GM21529 (cell line): ENCODE data around the gene INAVA.

ENCODE experiments used
- ATAC-seq: cut with Tn5 transposase; IDR thresholded peaks from one replicate; pipeline ENCODE4 v1.9.1; 2021; ENCODE audit not compliant: unreplicated experiment

Gene INAVA, protein sequence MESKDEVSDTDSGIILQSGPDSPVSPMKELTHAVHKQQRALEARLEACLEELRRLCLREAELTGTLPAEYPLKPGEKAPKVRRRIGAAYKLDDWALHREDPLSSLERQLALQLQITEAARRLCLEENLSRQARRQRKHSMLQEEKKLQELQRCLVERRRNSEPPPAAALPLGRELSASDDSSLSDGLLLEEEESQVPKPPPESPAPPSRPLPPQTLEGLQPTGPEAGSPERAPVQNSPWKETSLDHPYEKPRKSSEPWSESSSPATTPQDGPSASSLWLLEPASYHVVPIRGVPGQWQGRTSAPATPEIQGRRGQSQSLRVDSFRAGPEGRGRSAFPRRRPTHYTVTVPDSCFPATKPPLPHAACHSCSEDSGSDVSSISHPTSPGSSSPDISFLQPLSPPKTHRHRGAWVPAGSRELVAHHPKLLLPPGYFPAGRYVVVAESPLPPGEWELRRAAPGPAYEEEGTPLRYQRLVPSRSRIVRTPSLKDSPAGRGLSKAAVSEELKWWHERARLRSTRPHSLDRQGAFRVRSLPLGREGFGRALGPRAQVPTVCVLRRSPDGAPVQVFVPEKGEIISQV

DNA sequence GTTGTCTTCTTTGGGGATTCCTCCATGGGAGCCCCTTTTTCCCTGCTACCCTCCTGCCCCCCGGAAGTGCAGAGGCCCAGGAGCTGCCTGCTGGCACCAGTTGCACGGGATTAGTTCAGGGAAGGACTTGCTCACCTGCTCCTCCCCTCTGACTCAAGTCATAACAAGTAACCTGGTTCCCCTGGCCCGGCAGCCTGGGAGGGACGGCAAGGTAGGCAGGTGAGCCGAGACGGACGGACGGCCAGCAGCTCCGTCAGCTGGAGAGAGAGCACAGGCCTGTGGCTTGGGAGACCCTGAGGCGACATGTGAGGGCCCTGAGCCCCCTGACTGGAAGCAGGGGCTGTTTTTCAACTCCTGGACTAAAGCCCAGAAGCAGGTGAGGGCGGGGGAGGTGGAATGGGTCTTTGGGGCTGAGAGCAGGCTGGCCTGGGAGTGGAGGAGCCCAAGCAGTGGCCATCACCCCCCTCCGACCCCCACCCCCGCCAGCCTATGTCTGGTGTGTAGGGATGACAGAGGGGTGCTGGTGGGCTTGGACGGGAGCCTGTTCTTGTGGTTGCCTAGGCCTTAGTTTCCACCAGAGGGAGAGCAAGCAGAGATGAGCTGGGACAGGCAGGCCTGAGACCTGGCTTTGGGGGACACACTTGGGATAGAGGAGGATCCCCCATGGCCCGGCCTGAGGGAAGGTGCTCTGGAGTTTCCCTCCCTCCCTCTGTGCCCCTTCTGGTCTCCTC is at the start of gene INAVA:
TSS of gene INAVA (plus strand) at position 189 of the 731 bp plus-strand sequence. CDS start 3,501 bp downstream, outside the sequence.
- no peak for ATAC-seq

DNA sequence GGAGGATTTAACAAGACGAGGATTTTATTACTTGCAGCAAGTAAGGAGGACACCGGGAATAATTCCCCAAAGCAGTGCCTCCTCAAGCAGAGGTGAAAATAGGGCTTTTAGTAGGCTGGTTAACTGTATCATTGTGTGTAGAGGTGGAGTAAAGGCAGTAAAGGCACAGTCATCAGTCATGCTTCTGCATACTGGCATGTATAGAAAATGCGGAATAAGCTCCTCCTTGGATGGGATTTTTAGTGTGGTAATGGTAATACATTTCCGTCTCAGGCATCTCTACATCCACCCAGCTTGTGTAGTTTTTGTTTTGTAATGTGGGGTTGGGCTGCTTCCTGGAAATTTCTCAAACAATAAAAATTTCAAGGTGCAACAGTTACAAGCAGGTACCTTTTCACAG is 49.3 kb upstream of the INAVA start:
- ATAC-seq = no peak

- ATAC-seq = no peak
Measured at GRCh38 chr1:200846398-200846797, 48.3 kb upstream of the INAVA start.

DNA sequence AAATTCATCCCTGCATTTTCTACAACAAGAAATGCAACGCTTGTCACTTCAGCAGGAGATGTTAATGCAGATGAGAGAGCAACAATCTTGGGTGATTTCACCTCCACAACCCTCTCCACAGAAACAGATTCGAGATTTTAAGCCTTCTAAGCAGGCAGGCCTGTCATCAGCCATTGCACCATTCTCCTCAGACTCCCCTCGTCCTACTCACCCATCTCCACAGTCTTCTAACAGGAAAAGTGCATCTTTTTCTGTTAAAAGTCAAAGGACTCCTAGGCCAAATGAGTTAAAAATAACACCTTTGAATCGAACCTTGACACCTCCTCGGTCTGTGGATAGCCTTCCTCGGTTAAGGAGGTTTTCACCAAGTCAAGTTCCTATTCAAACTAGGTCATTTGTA is 45.3 kb upstream of the INAVA start:
- ATAC-seq = no peak

- ATAC-seq = no peak
Measured at GRCh38 chr1:200850554-200850953, 44.1 kb upstream of the INAVA start.

DNA sequence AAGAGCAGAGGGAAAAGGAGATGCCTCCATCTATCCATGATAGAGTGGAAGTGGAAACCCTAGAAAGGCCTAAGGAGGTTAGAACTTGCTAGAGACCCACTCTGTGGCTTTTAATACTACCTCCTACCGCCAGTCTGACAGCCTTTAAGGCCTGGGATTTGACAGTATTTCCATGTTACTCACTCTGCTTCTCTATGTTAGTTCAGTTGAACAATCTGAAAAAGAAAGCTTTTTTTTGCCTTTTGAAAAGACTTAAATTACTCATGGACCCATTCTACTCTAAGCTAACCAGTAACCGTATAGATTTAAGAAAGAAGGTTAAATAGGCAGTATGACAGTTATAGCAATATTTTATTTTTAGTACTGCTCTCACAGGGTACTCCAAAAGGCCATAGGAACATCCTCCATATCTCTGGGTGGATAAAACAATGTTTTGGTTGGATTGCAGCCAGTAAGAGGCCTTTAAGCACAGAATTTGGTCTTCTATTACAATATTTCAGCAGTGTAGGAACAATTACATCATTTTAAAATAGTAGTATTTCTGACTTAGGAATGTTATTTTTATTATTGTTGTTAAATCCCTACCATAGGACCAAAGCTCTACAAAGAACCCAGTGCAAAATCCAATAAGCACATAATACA is 37.9 kb upstream of the INAVA start:
- no peak for ATAC-seq

- ATAC-seq = no peak
Measured at GRCh38 chr1:200857804-200858203, 36.9 kb upstream of the INAVA start.

DNA sequence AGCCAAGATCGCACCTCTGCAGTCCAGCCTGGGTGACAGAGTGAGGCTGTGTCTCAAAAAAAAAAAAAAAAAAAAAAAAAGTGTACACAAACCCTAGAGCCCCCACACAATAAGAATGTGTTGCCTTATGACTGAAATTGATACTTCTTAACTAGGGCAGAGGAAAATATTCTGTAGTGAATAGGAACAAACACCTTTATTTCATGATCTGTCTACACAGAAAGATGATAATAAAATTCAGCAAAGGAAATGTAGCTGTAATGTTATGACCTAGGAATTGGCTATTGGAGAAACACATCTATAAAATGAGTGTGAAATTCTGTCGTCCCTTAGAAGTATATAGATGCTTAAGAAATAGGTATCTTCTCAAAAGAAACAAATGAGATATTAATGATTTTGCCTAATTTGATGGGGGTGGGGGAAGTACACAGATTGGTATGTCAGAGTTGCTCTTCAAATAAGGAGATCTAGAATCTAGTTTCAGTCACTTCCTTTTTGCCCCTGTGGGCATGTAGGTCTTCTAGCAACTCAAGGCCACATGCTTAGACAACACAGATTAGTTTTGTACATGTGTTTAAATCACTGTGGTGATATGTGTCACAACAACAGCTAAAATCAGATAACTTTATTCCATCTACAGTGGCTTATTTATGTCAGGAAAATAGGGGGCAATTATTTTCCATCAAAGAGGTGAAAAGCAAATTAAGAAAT is 32.6 kb upstream of the INAVA start:
- no peak for ATAC-seq

- ATAC-seq = no peak
Measured at GRCh38 chr1:200862713-200863415, 31.8 kb upstream of the INAVA start.

- ATAC-seq = no peak
Measured at GRCh38 chr1:200866116-200866515, 28.6 kb upstream of the INAVA start.

DNA sequence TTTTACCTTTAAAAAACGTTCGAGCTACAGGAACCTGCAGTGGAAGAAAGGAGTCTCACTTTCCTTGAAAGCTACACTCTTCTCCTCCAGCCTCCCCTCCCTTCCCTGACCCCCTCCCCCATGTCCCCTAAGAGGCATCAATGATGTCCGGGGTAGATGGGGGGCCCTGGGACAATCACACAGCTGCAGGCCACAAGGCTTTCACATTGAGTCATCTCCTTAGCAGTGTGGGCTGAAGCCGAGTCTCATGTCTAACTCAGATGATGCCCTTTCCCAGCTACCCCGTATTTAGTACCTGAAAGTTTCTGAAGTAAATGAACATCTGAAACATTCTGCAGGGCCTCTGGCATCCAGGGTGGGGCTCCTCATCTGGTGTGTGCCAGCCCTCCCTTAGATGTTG is 28.2 kb upstream of the INAVA start:
- ATAC-seq = peak; percentile 79

DNA sequence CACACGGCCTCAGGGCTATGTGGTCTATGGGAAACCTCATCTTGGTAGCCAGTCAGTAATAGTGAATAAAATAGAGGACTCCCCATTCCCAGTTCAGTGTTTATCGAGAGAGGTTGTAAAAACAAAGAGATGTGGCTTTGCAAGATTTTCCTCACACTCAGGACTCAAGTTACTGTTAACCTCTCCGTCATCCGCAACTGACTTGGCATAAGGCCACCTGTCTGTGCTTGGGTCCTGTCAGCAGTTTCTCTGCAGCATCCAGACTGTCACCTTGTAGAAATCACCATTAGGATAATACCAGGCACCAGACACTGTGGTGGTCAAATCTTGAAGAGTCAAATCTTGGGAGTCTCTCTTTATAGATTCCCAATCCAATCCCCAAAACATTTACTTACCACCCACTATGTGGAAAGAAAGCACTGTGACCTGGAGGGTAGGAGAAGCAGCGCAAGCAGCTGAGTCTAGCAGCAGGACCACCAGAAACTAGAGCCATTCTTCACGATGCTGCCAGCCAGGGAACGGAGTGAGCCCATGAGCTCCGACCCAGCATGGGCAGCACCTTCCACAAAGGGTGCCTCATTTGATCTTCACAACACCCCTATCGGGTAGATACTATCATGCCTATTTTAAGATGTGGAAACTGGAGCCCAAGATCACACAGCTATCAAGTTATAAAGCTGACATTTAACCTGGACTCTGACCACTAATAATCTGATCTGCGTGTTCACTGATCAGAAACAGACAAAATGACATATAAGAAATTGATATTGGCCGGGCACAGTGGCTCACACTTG is 27.5 kb upstream of the INAVA start:
- ATAC-seq = no peak

GRCh38 chr1:200869376-200869752 is 25.3 kb upstream of the INAVA start:
- ATAC-seq = no peak

- peak; percentile 55 for ATAC-seq
Measured at GRCh38 chr1:200869753-200870391, 24.8 kb upstream of the INAVA start.

DNA sequence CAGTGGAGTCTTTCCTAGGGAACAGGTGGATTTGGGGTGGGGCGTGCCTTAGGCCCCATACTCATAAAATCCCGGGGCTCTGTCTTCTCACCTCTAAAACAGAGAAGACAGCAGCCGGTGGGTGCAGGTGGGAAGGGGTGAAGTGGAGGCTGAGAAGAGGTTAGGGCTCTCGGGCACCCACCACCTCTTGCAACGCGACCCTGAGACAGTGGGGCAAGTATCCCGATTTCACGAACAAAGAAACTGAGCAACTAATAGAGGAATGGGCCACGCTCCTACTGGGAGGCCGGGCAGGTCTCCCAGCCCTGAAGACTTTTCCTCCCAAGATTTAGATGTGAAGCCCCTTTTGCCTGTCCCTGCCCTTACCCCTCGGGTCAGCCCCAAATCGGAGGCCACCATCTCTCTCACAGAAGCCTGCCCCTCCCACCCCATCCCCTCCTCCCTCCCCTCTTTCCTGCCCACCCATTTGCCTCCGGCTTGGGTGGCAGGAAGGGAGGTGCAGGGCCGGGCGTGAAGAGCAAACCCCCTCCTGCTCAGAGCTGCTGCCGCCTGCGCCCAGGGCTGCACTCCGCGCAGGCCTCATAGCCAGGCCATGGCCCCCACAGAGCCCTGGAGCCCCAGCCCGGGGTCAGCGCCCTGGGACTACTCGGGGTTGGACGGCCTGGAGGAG is 22.1 kb upstream of the INAVA start, which contains the start of gene GPR25:
TSS of gene GPR25 (plus strand) at position 536 of the 670 bp plus-strand sequence. CDS start at position 593, 57 bp downstream.
- no peak for ATAC-seq

GRCh38 chr1:200873116-200873670 is 21.5 kb upstream of the INAVA start:
- ATAC-seq = no peak

DNA sequence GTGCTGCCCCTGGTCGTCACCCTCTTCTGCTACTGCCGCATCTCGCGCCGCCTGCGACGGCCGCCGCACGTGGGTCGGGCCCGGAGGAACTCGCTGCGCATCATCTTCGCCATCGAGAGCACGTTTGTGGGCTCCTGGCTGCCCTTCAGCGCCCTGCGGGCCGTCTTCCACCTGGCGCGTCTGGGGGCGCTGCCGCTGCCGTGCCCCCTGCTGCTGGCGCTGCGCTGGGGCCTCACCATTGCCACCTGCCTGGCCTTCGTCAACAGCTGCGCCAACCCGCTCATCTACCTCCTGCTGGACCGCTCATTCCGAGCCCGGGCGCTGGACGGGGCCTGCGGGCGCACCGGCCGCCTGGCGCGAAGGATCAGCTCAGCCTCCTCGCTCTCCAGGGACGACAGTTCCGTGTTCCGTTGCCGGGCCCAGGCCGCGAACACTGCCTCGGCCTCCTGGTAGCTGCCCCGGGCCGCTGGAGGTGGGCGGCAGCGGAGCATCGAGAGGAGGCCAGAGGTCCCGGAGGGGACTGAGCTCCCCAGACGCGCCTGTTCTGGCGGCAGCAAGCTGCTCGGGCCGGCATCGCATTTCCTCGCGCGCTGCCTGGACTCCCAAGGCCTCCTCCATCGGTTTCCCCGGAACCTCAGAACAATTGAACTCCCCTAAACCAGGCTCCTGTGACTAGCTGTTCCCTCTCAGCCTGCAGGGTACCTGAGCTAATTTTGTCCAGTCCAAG is 20.9 kb upstream of the INAVA start:
- no peak for ATAC-seq
